ENCODE results near the gene FGF10. TPM values are rescaled to one million over a fixed set of nuclear protein-coding genes. Genes with fewer than 3 reads are reported as not detected.

Gene FGF10
- total RNA-seq, 2 donors from 2014 or later: 0.44 to 3.8 TPM

DNA sequence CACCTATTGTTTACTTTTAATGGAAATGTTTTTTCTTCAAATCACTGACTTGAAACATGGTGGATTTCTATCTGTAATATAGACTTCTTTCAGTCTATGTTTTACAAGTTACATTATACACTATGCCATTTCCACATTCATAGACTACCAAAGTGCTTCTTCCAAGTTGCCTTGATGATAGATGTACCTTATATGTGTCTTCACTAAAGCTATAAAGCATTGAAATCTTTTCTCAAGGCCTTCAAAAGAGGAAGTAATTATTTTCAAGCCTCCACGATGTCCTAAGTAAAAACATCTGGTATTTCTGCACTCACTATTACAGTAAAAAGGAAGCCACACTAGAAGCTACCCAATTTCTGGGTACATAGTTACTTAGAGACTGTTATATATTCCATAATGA lies 113.3 kb downstream of the FGF10 start:
- H3K27ac ChIP-seq (ENCODE audit: low read depth, low read length): no peak overlapping the region
- 86 to 100% methylated on average over 1 of the region's 1 CpG for WGBS, 2 experiments (ENCODE audit: insufficient coverage in 1 of 2, insufficient read length in 1 of 2)
- TF ChIP-seq, protein P1, sequence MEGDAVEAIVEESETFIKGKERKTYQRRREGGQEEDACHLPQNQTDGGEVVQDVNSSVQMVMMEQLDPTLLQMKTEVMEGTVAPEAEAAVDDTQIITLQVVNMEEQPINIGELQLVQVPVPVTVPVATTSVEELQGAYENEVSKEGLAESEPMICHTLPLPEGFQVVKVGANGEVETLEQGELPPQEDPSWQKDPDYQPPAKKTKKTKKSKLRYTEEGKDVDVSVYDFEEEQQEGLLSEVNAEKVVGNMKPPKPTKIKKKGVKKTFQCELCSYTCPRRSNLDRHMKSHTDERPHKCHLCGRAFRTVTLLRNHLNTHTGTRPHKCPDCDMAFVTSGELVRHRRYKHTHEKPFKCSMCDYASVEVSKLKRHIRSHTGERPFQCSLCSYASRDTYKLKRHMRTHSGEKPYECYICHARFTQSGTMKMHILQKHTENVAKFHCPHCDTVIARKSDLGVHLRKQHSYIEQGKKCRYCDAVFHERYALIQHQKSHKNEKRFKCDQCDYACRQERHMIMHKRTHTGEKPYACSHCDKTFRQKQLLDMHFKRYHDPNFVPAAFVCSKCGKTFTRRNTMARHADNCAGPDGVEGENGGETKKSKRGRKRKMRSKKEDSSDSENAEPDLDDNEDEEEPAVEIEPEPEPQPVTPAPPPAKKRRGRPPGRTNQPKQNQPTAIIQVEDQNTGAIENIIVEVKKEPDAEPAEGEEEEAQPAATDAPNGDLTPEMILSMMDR (conservative IDR thresholded peaks at IDR 0.05): no peak
- no peaks in the 10 kb centered on the region for H3K9me3 ChIP-seq (ENCODE audit: control insufficient read depth, low read length)
- no peak overlapping the region for H3K4me3 ChIP-seq (ENCODE audit: low read length)
- Mint-ChIP-seq H3K4me3 (no peak overlapping the region), H3K27ac (no peak overlapping the region), H3K27me3 (ENCODE audit: insufficient read depth) (no peaks in the 10 kb centered on the region), H3K4me1 (peaks cover 3% of the 10 kb centered on the region), H3K36me3 (ENCODE audit: low read depth) (no peaks in the 10 kb centered on the region), H3K9me3 (no peaks in the 10 kb centered on the region)
- H3K4me1 ChIP-seq (ENCODE audit: control insufficient read depth, insufficient read depth, low read length): no peaks in the 10 kb centered on the region
- no peak overlapping the region for H3K9ac ChIP-seq (ENCODE audit: extremely low read depth, low read length, poor library complexity, severe bottlenecking)
- no peak for DNase-seq
- H3K27me3 ChIP-seq (ENCODE audit: control insufficient read depth, insufficient read depth, low read length, poor library complexity, severe bottlenecking): no peaks in the 10 kb centered on the region
- no peaks in the 10 kb centered on the region for H3K36me3 ChIP-seq (ENCODE audit: control insufficient read depth, insufficient read depth, low read length)

DNA sequence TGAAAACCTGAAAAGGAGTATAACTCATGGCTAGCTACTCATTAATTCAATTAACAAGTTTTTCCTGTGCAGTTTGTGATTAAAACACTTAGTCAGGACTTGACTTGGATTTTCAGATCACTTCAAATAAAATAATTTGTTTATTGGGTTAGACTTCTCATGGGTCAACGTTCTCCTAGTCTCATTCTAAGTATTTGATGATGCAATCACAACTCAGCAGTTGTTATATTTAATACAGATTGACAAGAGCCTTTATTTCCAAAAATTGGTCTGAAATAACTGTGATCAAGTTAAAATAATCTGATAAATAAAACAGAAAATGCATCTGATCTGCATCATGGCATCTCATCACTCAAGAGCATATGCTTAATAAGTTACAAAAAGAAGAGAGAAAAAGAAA lies 113.9 kb downstream of the FGF10 start:
- whole genome bisulfite sequencing, 2 experiments (ENCODE audit: insufficient coverage in 1 of 2, insufficient read length in 1 of 2): no CpG with 5 or more reads among the region's 1 CpG

DNA sequence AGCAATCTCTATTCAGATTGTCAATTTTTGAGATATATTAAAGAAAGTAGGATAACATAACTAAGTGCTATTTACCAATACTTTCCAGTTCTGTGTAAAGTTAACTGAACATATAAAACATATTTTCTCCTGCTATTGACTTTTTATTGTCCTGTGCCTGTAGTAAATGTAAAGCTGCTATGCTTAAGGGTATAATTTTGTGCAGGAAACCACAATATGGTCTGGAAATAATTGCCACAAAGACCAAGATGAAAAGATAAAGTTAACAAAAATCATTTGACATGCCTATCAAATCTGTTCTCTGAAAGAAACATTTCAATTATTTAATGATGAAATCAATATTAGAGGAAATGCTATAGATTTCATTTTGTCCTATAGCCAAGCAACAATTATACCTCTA lies 121.3 kb downstream of the FGF10 start:
- Mint-ChIP-seq H3K27ac (no peak overlapping the region), H3K9me3 (no peaks in the 10 kb centered on the region), H3K36me3 (ENCODE audit: low read depth) (no peaks in the 10 kb centered on the region), H3K27me3 (ENCODE audit: insufficient read depth) (no peaks in the 10 kb centered on the region), H3K4me1 (peaks cover 7% of the 10 kb centered on the region), H3K4me3 (no peak overlapping the region)
- no peak overlapping the region for H3K27ac ChIP-seq (ENCODE audit: low read depth, low read length)
- no peak overlapping the region for H3K9ac ChIP-seq (ENCODE audit: extremely low read depth, low read length, poor library complexity, severe bottlenecking)
- no peak for DNase-seq
- TF ChIP-seq, protein P1 (conservative IDR thresholded peaks at IDR 0.05): no peak
- H3K36me3 ChIP-seq (ENCODE audit: control insufficient read depth, insufficient read depth, low read length): no peaks in the 10 kb centered on the region
- H3K9me3 ChIP-seq (ENCODE audit: control insufficient read depth, low read length): no peaks in the 10 kb centered on the region
- peaks cover 6% of the 10 kb centered on the region for H3K4me1 ChIP-seq (ENCODE audit: control insufficient read depth, insufficient read depth, low read length)
- no peaks in the 10 kb centered on the region for H3K27me3 ChIP-seq (ENCODE audit: control insufficient read depth, insufficient read depth, low read length, poor library complexity, severe bottlenecking)
- H3K4me3 ChIP-seq (ENCODE audit: low read length): no peak overlapping the region

More for the DNA sequence above, 113.9 kb downstream of the FGF10 start:
- H3K27ac ChIP-seq (ENCODE audit: low read depth, low read length): no peak overlapping the region
- Mint-ChIP-seq H3K27ac (no peak overlapping the region), H3K4me3 (no peak overlapping the region), H3K4me1 (peaks cover 3% of the 10 kb centered on the region), H3K27me3 (ENCODE audit: insufficient read depth) (no peaks in the 10 kb centered on the region), H3K36me3 (ENCODE audit: low read depth) (no peaks in the 10 kb centered on the region), H3K9me3 (no peaks in the 10 kb centered on the region)
- H3K27me3 ChIP-seq (ENCODE audit: control insufficient read depth, insufficient read depth, low read length, poor library complexity, severe bottlenecking): no peaks in the 10 kb centered on the region
- no peaks in the 10 kb centered on the region for H3K36me3 ChIP-seq (ENCODE audit: control insufficient read depth, insufficient read depth, low read length)
- no peaks in the 10 kb centered on the region for H3K9me3 ChIP-seq (ENCODE audit: control insufficient read depth, low read length)
- H3K4me3 ChIP-seq (ENCODE audit: low read length): no peak overlapping the region
- DNase-seq: no peak
- H3K9ac ChIP-seq (ENCODE audit: extremely low read depth, low read length, poor library complexity, severe bottlenecking): no peak overlapping the region
- no peaks in the 10 kb centered on the region for H3K4me1 ChIP-seq (ENCODE audit: control insufficient read depth, insufficient read depth, low read length)
- TF ChIP-seq, protein P1 (conservative IDR thresholded peaks at IDR 0.05): no peak

Data from endodermal cell (in vitro differentiated cells).